Kidney glomerular epithelial cell (primary cell): ENCODE data around the gene IL27RA.

Source experiments
- DNase-seq: peaks from one replicate; lab custom pipeline; 2025; lab: John Stamatoyannopoulos, UW

The IL27RA gene

GRCh38 chr19:14089412-14089661 is 57.8 kb downstream of the IL27RA start:
- DNase-seq = no peak

DNA sequence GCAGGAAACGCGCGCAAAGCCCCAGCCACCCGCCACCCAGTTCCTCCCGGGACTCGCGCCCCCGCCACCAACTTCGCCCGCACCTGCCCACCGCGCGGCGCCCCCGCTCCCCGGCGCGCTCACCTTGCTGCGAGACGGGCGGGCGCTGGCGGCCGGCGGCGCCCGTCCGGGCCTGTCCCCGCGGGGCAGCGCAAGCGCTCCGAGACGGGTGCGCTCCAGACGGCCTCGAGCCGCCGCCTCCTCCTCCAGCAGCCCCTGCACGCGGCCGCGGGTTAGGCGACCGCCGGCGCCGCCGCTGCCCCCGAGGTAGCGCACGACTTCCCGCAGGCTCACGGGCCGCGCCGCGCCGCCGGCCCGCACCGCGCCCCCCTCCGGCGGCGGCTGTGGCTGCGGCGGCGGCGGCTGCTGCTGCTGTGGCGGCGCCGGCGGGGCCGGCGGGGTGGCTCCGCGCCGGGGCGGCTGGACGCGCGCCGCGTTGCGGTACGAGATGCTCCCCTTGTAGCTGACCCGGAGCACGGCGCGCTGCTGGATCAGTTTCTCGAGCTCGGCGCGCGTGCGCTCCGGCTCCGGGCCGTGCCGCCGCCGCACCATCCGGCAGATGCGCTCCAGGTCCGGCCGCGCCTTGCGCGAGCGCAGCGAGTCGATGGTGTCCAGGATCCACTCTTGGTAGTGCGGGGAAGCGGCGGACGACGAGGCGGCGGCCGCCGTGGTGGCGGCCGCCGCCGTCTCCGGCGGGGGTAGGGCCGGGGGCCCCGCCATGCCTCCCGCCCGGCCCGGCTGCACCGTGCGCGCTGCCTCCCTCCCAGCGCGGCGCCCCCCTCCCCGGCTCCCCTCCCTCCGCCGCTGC is 58.3 kb downstream of the IL27RA start:
- peak; percentile 14 for DNase-seq

- peak; percentile 48 for DNase-seq
Measured at GRCh38 chr19:14090509-14091080, 59.0 kb downstream of the IL27RA start, which contains the start of gene SAMD1. TSS of gene SAMD1 (minus strand) at chr19:14090751.

- DNase-seq = peak; percentile 37
Measured at GRCh38 chr19:14091081-14091812, 59.7 kb downstream of the IL27RA start.

GRCh38 chr19:14091813-14092462 is 60.4 kb downstream of the IL27RA start:
- DNase-seq = no peak

GRCh38 chr19:14093117-14093823 is 61.7 kb downstream of the IL27RA start:
- no peak for DNase-seq

- no peak for DNase-seq
Measured at GRCh38 chr19:14094854-14095253, 63.3 kb downstream of the IL27RA start.

DNA sequence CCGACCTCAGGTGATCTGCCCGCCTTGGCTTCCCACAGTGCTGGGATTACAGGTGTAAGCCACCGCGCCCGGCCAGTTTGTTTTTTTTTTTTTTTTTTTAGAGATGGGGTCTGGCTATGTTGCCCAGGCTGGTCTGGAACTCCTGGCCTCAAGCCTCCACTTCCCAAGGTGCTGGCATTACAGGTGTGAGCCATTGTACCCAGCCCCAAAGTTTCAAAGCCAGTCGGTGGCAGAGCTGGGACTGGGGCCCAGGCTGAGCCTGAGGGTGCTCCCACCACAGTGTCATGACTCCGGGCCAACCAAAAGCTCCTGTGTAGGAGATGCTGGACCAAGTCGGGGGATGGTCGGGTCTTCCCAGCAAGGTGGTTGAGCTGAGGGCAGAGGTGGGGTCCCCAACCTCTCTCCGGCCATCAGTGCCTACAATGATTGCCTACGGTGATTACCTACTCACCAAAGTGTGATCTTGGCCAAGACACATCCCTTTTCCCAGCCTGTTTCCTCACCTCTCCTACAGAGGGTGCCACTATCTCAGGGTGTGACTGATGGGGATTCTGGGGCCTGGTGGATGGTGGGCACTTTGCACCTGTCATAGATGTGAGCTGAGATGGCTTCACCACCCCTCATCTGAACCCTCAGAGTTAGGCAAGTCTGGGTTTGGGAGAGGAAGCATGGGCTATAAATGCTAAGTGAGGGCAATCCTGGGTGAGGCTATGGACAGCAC is 64.9 kb downstream of the IL27RA start:
- no peak for DNase-seq

- DNase-seq = no peak
Measured at GRCh38 chr19:14097532-14098151, 66.1 kb downstream of the IL27RA start.

- no peak for DNase-seq
Measured at GRCh38 chr19:14101003-14101545, 69.5 kb downstream of the IL27RA start.

GRCh38 chr19:14102102-14102696 is 70.6 kb downstream of the IL27RA start:
- no peak for DNase-seq

DNA sequence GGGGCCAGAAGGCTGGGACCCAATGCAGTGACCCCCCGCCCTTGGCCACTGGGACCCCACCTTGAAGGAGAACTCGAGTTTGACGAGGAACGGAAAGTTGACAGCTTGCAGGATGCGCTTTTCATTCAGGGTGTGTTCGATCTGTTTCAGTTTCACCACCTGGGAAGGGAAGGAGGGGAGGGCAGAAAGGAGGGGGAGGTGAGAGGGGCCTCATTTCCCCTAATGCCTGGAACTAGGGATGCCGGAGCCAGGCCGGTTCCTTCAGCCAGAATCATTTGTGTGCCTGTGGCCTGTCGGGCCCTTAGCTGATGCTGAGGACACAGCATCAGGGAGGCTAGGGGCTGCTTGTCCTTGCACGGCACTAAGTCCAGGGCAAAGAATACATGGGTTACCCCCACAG is 71.2 kb downstream of the IL27RA start:
- DNase-seq = no peak
